AG09319 (cell line): ENCODE measurements around the gene OTP.

Source experiments
- DNase-seq: peaks from one replicate; pipeline ENCODE4 v3.0.0-alpha.2; 2010; ENCODE audit warnings: low read depth; ENCODE audit errors: extremely low read depth
- TF ChIP-seq, protein P1 (sequence below): IDR thresholded peaks from 2 replicates; pipeline ENCODE4 v1.5.1; 2011; ENCODE audit warnings: low read depth, mild to moderate bottlenecking, inconsistent platforms, low read length, moderate library complexity

OTP gene

DNA sequence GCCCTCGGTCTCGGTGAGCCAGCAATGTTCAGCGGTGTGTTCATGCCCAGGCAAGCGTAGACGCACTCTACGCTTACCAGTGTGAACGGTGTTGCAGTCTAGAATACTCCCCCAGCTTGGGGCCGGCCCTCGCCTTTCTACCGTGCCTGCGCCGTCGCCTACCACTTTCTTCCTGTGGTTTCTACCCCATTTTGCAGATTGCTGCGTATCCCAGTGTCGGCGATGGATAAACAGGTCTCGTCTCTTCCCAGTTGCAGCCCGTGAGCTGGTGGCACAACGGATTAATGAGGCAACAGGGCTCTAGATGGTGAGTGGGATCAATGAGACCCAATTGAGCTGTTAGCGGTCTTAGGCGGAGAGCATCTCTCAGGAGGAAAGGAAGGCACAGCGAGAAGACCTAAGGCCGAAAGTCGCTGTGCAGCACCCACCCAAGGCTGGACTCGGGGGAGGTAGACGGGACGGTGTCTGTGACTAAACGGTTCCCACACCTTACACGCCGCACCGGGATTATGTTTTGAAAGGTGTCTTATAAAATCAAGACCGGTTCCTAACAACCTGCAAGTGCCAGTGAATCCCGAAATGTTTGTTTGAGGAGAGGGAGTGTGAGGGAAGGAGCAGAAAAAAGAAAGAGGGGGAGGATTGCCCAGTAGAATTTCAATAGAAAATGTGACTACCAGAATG is 5.8 kb downstream of the OTP start:
- no peak for DNase-seq

DNA sequence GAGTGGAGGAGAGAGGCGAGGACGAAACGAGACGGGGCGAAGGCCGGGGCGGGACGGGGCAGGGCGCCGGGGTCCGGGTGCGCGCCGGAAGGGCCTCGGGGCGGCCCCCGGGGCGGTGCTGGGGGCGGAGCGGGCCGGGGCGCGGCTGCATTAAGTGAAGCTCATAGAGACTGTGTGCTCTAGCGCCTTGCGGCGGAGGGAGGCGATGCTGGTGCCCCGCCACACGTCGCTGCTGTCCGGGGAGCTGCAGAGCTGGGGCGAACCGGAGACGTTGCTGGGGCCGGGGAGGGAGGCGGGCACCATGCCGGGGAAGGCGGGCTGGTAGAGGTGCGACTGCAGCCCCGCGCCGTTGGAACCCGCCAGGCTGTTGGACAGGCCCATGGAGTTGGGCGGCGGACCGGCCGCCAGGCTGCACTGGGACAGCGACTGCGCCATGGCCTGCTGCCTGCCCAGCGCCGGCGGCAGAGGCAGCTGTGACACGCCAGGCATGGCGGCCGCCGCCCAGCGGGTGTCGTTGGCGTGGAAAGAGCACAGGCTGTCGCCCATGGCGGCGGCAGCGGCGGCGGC is 8.3 kb downstream of the OTP start:
- TF ChIP-seq, protein P1, sequence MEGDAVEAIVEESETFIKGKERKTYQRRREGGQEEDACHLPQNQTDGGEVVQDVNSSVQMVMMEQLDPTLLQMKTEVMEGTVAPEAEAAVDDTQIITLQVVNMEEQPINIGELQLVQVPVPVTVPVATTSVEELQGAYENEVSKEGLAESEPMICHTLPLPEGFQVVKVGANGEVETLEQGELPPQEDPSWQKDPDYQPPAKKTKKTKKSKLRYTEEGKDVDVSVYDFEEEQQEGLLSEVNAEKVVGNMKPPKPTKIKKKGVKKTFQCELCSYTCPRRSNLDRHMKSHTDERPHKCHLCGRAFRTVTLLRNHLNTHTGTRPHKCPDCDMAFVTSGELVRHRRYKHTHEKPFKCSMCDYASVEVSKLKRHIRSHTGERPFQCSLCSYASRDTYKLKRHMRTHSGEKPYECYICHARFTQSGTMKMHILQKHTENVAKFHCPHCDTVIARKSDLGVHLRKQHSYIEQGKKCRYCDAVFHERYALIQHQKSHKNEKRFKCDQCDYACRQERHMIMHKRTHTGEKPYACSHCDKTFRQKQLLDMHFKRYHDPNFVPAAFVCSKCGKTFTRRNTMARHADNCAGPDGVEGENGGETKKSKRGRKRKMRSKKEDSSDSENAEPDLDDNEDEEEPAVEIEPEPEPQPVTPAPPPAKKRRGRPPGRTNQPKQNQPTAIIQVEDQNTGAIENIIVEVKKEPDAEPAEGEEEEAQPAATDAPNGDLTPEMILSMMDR = no peak
- no peak for DNase-seq

More for the DNA sequence above, 5.8 kb downstream of the OTP start:
- TF ChIP-seq, protein P1 = no peak

DNA sequence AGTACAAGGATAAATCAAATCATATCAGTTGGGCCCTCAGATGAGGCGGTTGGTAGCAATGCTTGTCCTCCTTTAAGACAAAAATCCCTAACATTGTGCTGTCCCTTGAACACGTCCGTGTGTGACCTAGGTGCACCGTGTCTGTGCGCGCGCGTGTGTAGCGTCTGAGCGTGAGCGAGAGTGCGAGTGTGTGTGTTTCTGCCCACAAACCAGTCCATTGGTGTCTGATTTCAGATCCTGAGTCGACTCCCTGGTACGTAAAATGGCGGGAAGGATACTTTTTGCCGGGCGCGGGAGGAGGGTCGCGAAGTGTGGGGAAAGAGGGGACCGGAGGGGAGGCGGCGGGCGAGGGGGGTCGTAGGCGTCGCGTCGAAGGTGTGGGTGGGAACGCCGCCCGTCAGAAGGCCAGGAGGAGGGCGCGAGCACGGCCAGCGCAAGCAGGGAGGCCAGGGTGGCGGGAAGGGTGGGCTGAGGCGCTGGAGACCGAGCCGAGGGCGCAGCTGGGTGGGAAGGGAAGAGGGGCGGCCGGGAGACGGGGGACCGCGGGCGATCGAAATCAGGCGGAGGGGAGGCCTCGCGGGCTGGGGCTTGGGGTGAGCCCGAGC is 8.9 kb downstream of the OTP start:
- DNase-seq = no peak
- TF ChIP-seq, protein P1 = no peak

DNA sequence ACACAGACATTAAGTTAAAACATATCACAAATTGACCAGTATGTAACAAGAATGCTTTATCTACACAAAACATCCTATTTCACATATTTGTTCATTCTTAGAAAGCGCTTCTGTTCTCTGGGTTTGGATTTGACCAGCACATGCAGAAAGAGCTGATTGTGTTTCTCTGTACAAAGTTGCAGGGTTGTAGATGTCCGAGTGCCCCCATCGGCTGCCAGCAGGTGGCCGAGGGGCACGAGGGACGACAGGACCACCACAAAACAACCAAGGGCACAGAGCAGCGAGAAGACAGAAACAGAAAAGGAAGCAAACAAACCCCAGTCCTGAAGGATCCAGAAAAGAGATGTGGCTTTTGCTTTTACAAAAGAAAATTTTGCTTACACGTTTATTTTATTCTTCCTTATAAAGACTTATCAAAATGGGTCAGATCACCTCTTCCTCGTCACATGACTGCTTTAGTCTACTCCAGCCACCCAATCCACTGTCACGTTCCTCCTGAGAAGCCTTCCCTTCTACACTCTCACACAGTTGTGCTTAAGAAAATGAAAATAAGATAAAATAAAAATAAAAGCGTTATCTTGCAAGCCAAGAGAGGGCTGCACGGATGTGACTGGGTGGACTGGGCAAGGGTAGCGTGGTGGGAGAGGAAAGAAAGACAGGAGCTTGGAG is 9.5 kb downstream of the OTP start:
- TF ChIP-seq, protein P1 = no peak

DNA sequence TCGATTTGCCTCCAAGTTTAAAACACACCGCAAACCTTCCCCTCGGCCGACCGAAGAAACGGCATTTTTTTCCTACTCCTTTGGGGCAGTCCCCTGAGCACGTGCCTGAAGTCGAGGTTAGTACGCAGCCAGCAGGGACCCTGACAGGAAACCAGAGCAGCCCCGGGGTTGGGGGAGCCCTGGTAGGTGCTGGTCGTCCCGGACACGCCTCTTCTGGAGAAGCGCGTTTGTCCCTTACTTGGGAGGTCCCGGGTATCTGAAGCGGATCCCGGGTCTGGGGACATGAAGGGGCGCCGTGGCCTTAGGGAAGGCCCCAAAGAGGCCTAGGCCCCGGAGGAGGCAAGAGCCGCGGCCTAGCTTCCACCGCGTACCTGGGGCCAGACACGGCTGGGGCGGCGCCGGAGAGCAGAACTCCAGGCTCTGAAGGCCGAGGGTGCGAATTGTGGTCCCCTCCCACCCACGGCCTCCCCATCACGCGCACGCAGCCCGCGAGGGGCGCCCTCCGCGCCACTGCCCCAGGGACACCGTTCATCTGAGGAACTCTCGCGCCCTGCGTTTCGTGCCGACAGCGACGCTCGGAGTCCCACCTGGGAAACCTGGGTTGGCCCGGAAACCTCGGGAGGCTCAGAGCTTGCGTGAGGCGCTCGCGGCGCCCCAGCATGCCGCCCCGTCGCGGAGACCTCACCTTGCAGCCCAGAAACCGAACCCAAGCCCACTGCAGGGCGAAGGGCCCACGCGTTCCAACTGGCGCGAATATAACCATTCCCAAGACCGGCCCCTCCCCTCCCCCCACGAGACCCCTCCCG is 10.4 kb downstream of the OTP start:
- no peak for DNase-seq
- TF ChIP-seq, protein P1 = no peak

More for the DNA sequence above, 9.5 kb downstream of the OTP start:
- DNase-seq = no peak

DNA sequence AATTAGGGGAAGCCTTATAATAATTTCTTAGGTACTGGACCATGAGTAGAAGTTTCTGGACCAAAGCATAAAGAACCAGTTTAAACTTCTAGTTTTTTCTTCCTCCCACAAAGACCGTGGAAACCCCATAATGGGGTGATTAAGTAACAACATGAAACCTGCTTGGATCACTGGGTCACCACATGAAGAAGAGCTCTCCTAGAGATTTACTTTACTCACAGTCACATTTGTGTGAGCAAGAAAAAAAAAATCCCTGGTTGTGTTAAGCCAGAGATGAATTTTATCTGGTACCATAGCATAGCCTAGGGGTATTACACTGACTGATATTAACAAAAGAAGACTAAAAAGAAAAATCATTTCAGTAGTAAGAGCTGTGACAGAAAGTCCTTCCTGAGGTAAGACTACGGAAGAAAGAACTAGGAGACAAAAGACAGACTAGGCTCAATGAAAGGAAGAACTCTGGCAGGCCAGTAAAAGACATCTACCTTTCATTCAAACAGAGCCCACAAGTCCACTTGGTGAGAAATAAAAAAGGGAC is 15.2 kb downstream of the OTP start:
- TF ChIP-seq, protein P1 = no peak
- DNase-seq = no peak
